SK-N-MC (cell line): ENCODE measurements around the gene SPRR3.

ENCODE experiments used
- DNase-seq: peaks from one replicate; pipeline ENCODE4 v3.0.0-alpha.2; 2011; ENCODE audit warnings: low read depth, low spot score
- H3K27ac ChIP-seq: fragments of 200-600 bp; sonication (generic); 2 replicates; pipeline ENCODE4 v1.5.1; 2016; ENCODE audit warnings: mixed run types
- H3K36me3 ChIP-seq: fragments of 200-600 bp; sonication (generic); 2 replicates; pipeline ENCODE4 v1.6.1; 2017; ENCODE audit warnings: antibody characterized with exemption, low read length, mixed read lengths; ENCODE audit not compliant: insufficient read depth
- H3K4me3 ChIP-seq: fragments of 200-600 bp; sonication (generic); 2 replicates; pipeline ENCODE4 v1.5.1; 2016
- H3K9ac ChIP-seq: fragments of 200-600 bp; sonication (generic); 2 replicates; pipeline ENCODE4 v1.8.0; 2017; ENCODE audit warnings: mixed run types, mixed read lengths; ENCODE audit not compliant: insufficient read length
- H3K9me3 ChIP-seq: fragments of 200-600 bp; sonication (generic); 2 replicates; pipeline ENCODE4 v1.6.1; 2017; ENCODE audit warnings: low read depth, mild to moderate bottlenecking, antibody characterized with exemption, low read length, moderate library complexity, mixed read lengths
- EZH2 ChIP-seq: fragments of 200-600 bp; sonication (generic); IDR thresholded peaks from one replicate; pipeline ENCODE4 v1.6.1; 2017; ENCODE audit warnings: antibody characterized with exemption
- FOXP2 ChIP-seq: optimal IDR thresholded peaks from 2 replicates; pipeline ENCODE3; 2011; ENCODE audit warnings: mild to moderate bottlenecking, moderate library complexity; ENCODE audit not compliant: insufficient read depth; ENCODE audit errors: extremely low read length, control extremely low read depth
- POLR2AphosphoS5 ChIP-seq: IDR thresholded peaks from 2 replicates; pipeline ENCODE4 v1.6.1; 2012; ENCODE audit warnings: mild to moderate bottlenecking, low read depth, low read length, borderline replicate concordance

Gene SPRR3

DNA sequence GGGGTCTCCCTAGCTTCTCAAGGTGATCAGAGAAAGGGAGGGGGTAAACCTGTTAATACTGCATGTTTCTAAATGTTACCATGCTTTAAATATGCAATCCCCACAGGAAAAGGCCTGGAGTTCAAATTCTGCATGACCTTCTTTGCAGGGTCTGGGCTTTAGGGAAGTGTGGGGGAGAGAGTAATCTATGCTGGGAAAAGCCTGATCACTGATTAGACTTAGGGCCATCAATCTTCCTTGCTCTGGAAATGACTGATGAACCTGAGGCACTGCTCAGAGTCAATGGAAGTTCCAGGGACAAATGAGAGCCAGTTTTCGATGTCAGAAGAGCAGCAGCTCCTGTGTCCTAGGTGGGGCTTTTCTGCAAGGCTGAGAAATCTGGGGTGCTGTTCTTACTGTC is 20.9 kb upstream of the SPRR3 start:
- Histone ChIP-seq H3K27ac (no peak overlapping the region), H3K9ac (no peak overlapping the region), H3K9me3 (no peaks in the 10 kb centered on the region), H3K4me3 (no peak overlapping the region), H3K36me3 (no peaks in the 10 kb centered on the region)
- TF ChIP-seq EZH2 (no peak), POLR2AphosphoS5 (no peak), FOXP2 (no peak)
- DNase-seq: no peak

GRCh38 chr1:152981146-152981871 is 20.2 kb upstream of the SPRR3 start:
- TF ChIP-seq POLR2AphosphoS5 (no peak), EZH2 (no peak), FOXP2 (no peak)
- no peaks in the 10 kb centered on the region for H3K9me3 ChIP-seq

DNA sequence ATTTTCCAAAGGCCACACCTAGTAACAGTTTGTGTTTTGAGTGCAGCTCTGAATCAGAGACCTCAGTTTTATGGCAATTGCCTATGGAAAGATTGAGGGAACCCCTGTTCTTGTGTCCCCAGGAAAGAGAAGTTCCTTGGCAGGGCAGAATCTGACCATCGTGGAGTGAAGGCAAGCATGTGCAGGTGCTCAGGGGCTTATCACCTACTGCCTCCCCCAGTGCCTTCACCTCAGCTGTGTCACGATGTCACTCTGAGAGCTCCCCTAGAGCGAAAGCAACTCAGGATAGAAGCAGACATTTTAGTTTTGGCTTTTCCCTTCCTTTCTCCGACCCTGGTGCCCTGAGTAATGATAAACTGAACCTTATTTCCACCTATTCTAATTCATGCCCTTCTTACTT is 19.5 kb upstream of the SPRR3 start:
- Histone ChIP-seq H3K4me3 (no peak overlapping the region), H3K36me3 (no peaks in the 10 kb centered on the region), H3K27ac (no peak overlapping the region), H3K9me3 (no peaks in the 10 kb centered on the region), H3K9ac (no peak overlapping the region)
- no peak for DNase-seq
- TF ChIP-seq POLR2AphosphoS5 (no peak), FOXP2 (no peak), EZH2 (no peak)

More at GRCh38 chr1:152981146-152981871, 20.2 kb upstream of the SPRR3 start:
- no peak for DNase-seq
- Histone ChIP-seq H3K27ac (no peak overlapping the region), H3K36me3 (no peaks in the 10 kb centered on the region), H3K4me3 (no peak overlapping the region), H3K9ac (no peak overlapping the region)

DNA sequence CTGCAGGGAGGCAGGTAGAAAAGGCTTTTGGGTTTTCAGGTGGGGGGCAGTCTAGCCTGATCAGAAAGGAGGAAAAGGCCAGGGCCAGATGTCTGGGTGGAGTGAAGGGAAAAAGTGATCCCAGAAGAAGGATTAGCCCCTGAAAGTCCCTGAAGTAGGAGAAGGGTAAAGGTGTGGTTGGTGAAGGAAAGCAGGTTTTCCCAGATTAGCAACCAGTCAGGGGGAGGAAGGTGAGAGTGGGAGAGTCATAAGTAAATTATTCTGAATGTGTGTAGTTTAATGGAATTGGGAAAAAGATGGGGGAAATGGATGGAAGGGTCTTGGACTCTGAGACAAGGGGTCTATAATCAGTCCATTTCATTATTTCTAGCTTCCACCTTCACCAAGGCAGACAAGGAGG is 18.3 kb upstream of the SPRR3 start:
- no peak overlapping the region for H3K9ac ChIP-seq
- H3K36me3 ChIP-seq: no peaks in the 10 kb centered on the region
- DNase-seq: no peak
- TF ChIP-seq POLR2AphosphoS5: no peak
- no peak for TF ChIP-seq EZH2
- TF ChIP-seq FOXP2: no peak
- no peak overlapping the region for H3K4me3 ChIP-seq
- no peak overlapping the region for H3K27ac ChIP-seq
- no peaks in the 10 kb centered on the region for H3K9me3 ChIP-seq

DNA sequence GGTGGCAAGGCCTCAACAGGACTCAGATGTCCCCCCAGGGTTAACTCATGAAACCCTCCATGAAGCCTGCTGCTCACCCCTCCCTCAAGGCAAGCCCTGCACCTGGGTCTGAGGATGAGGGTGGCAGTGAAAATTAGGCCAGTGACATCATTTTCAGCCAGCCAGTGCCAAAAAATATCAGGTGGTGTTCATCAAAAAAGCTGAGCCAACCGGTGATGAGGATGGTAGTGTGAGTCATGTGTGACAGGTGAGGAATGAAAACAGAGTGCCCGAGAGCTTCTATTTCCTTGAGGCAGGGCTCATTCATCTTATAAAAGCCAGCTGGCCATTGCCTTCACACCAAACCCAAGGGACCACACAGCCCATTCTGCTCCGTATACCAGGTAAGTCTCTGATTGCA is 17.8 kb upstream of the SPRR3 start, which contains the start of gene SPRR1A:
SPRR1A (plus strand) TSS at position 339 of the 400 bp plus-strand sequence. CDS start 1,150 bp downstream, outside the sequence.
- Histone ChIP-seq H3K27ac (no peak within 1 kb of the TSS), H3K9me3 (no peaks in the 10 kb centered on the region), H3K4me3 (no peak within 1 kb of the TSS), H3K36me3 (no peaks in the 10 kb centered on the region), H3K9ac (no peak within 1 kb of the TSS)
- DNase-seq: no peak
- TF ChIP-seq FOXP2 (no peak), POLR2AphosphoS5 (no peak), EZH2 (no peak)

DNA sequence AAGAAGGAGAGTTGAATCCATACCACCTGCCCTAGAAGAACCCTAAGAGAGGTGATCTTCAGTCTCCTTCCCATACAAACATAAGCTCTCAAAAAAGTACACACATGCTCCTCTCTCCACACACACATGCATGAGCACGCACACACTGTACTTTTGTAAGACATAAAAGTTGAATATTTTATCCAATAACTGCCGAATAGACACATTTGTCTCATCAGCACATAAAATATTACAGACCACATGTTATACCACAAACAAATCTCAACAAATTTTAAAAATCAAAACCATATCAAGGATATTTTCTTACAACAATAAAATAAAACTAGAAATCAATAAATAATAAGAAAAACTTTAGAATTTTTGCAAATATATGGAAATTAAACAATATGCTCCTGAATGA is 15.0 kb upstream of the SPRR3 start:
- no peak overlapping the region for H3K27ac ChIP-seq
- H3K9me3 ChIP-seq: no peaks in the 10 kb centered on the region
- no peak for TF ChIP-seq FOXP2
- no peak for TF ChIP-seq POLR2AphosphoS5
- TF ChIP-seq EZH2: no peak
- no peak overlapping the region for H3K4me3 ChIP-seq
- no peak overlapping the region for H3K9ac ChIP-seq
- H3K36me3 ChIP-seq: no peaks in the 10 kb centered on the region
- no peak for DNase-seq

DNA sequence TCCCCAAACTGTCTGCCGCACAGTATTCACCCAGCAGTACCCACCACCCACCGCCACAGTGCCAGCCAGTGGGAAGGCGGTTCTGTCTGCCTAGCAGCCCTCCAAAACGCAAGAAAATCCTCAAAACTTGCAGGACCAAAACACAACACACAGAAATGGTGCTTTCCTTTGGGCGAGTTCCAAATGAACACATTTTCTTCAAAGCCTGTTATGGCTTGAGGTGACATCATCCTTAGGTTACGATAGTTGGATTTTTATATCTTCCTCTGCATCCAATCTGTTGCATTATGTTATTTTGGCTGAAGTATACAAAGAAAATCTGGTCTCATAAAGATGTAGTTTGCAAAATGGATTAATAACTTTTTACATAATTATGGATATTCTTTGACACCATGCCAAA is 8.4 kb upstream of the SPRR3 start:
- no peak for TF ChIP-seq FOXP2
- no peak for TF ChIP-seq EZH2
- no peak for TF ChIP-seq POLR2AphosphoS5

DNA sequence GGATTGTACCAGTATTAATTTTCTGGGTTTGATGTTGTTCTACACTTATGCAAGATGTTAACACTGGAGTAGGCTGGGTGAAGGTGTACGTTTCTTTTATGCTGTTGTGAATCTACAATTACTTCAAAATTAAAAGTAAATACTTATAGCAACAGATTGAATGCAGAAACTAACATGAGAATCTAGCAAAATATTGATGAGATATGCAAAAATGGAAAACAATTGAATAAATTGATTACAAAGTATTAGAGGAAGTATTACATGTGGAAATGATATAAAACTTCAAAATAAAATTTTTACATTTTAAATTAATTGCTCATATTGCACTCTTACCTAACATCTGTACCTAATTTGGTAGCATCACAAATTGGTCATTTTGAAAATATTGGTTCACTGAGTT is 5.7 kb upstream of the SPRR3 start:
- TF ChIP-seq POLR2AphosphoS5 (no peak), EZH2 (no peak), FOXP2 (no peak)
- Histone ChIP-seq H3K36me3 (no peaks in the 10 kb centered on the region), H3K9ac (no peak overlapping the region), H3K4me3 (no peak overlapping the region), H3K9me3 (no peaks in the 10 kb centered on the region), H3K27ac (no peak overlapping the region)
- no peak for DNase-seq

More for the DNA sequence above, 8.4 kb upstream of the SPRR3 start:
- H3K36me3 ChIP-seq: no peaks in the 10 kb centered on the region
- no peak overlapping the region for H3K27ac ChIP-seq
- DNase-seq: no peak
- H3K4me3 ChIP-seq: no peak overlapping the region
- no peaks in the 10 kb centered on the region for H3K9me3 ChIP-seq
- H3K9ac ChIP-seq: no peak overlapping the region
